Stomach (tissue), 9 donors: Measurements from ENCODE around the gene SYCE3. TPM values are rescaled to one million over a fixed set of nuclear protein-coding genes. Genes with fewer than 3 reads are reported as not detected.

Experiments
- DNase-seq, 2 donors: peaks; one replicate each; pipeline versions ENCODE4 v3.0.0 to v3.0.0-alpha.2; 2013 to 2019
- H3K27ac ChIP-seq, 5 donors: fragments of 200-600 bp in 4 of 5; sonication (generic) in 4 of 5; one replicate each; pipeline ENCODE4 v1.5.1; 2013 to 2019; ENCODE audit warnings: mild to moderate bottlenecking in 1 of 5, moderate library complexity in 1 of 5
- H3K27me3 ChIP-seq, 3 donors: fragments of 200-600 bp; sonication (generic); one replicate each; pipeline ENCODE4 v1.5.1; 2017 to 2019; ENCODE audit warnings: mixed run types in 1 of 3
- H3K36me3 ChIP-seq, 4 donors: fragments of 200-600 bp; sonication (generic); 1 replicate in 3 of 4; 2 replicates in 1 of 4; pipeline ENCODE4 v1.5.1; 2016 to 2019
- H3K4me1 ChIP-seq, 4 donors: fragments of 200-600 bp; sonication (generic); one replicate each; pipeline ENCODE4 v1.5.1; 2016 to 2019
- H3K4me3 ChIP-seq, 4 donors: fragments of 200-600 bp; sonication (generic) in 3 of 4; one replicate each; pipeline ENCODE4 v1.5.1; 2016 to 2019; ENCODE audit warnings: mild to moderate bottlenecking in 1 of 4
- H3K9me3 ChIP-seq, 4 donors: fragments of 200-600 bp; sonication (generic); one replicate each; pipeline ENCODE4 v1.5.1; 2016 to 2019
- CTCF ChIP-seq, 7 experiments: fragments of 450-650 bp in 4 of 7; fragments of 200-600 bp in 3 of 7; sonication (generic) in 3 of 7; IDR thresholded peaks; one replicate each; pipeline ENCODE4 v1.5.1; 2016 to 2019; ENCODE audit warnings: antibody characterized with exemption in 7 of 7, control low read depth in 2 of 7, mild to moderate bottlenecking in 1 of 7
- EP300 ChIP-seq: sonication (generic); formaldehyde crosslinking; IDR thresholded peaks from one replicate; pipeline ENCODE4 v1.6.1; 2017; ENCODE audit warnings: antibody characterized with exemption
- POLR2A ChIP-seq, 4 donors: fragments of 450-650 bp; IDR thresholded peaks; one replicate each; pipeline ENCODE4 v1.6.1; 2016; ENCODE audit warnings: antibody characterized with exemption in 4 of 4, control low read depth in 2 of 4, mild to moderate bottlenecking in 1 of 4, moderate library complexity in 1 of 4
- POLR2AphosphoS5 ChIP-seq, 3 donors: sonication (generic); formaldehyde crosslinking; IDR thresholded peaks; one replicate each; pipeline ENCODE4 v1.6.1; 2016; ENCODE audit warnings: antibody characterized with exemption in 3 of 3
- whole genome bisulfite sequencing, 5 donors: extraction: QIAGEN DNeasy Blood & Tissue Kit in 3 of 5; methylation state at CpG; one replicate each; pipeline versions ENCODE4 v1.1.5 to v1.1.7; 2013 to 2018; 5-methylcytosine and 5-hydroxymethylcytosine counted together
- intact Hi-C: fragments of 100-400 bp; cut with DNase I; formaldehyde crosslinking; loops from one replicate; pipeline ENCODE4 v1.15.1; 2023; ENCODE audit warnings: low total_unique reads
- polyA plus RNA-seq, 3 donors: library from polyadenylated mRNA; stranded (reverse); fragments of 200-250 nt; gene quantifications; one replicate each; pipeline ENCODE4 v1.2.3, GENCODE V29; 2013
- total RNA-seq, 5 donors: library from RNA; depleted of rRNA; stranded (reverse); fragments of >200 nt; gene quantifications; one replicate each; pipeline versions ENCODE4 v1.1.0 to v1.2.3, GENCODE V29; 2014 to 2016
- donor health status: healthy with polysubstance abuse.
- donor health status: Bipolar disorder and iron deficiency.
- donor health status: healthy.

Gene SYCE3
- total and polyA plus RNA-seq, 8 donors, result 0.80 to 1.9 TPM; not detected in 6

- peaks cover 11 to 20% (median 15%) of the 10 kb centered on the region in 4 donors for H3K4me1 ChIP-seq
- whole genome bisulfite sequencing, 5 donors, result 84 to 93% (median 88%) methylated on average over 5 of the region's 5 CpGs
- intact Hi-C loops, result no loop called here
- peaks cover 5 to 43% (median 21%) of the 10 kb centered on the region in 3 donors for H3K27me3 ChIP-seq
- TF ChIP-seq POLR2A (IDR thresholded peaks at IDR 0.05), result no peak
- no peak for TF ChIP-seq EP300
- TF ChIP-seq CTCF (IDR thresholded peaks at IDR 0.05), result no peak
- no peak for TF ChIP-seq POLR2AphosphoS5 (IDR thresholded peaks at IDR 0.05)
- H3K4me3 ChIP-seq, result no peak overlapping the region
- no peaks in the 10 kb centered on the region for H3K9me3 ChIP-seq
- no peak for DNase-seq
- H3K36me3 ChIP-seq, result peaks cover 0 to 3% (median 0%) of the 10 kb centered on the region in 4 donors
- no peak overlapping the region for H3K27ac ChIP-seq
Observed at GRCh38 chr22:50597097-50597496, 34.4 kb upstream of the SYCE3 start.

GRCh38 chr22:50595189-50595588, 32.5 kb upstream of the SYCE3 start:
- Histone ChIP-seq H3K4me1 (peaks cover 4 to 7% (median 6%) of the 10 kb centered on the region in 4 donors), H3K27ac (no peak overlapping the region), H3K4me3 (no peak overlapping the region), H3K27me3 (peaks cover 5 to 24% (median 9%) of the 10 kb centered on the region in 3 donors), H3K9me3 (no peaks in the 10 kb centered on the region), H3K36me3 (peaks cover 0 to 3% (median 0%) of the 10 kb centered on the region in 4 donors)
- DNase-seq, result no peak
- TF ChIP-seq POLR2A (IDR thresholded peaks at IDR 0.05), result no peak
- no peak for TF ChIP-seq EP300
- TF ChIP-seq POLR2AphosphoS5 (IDR thresholded peaks at IDR 0.05), result no peak
- no peak for TF ChIP-seq CTCF (IDR thresholded peaks at IDR 0.05)
- 86 to 90% (median 88%) methylated on average over 3 of the region's 3 CpGs for WGBS, 5 donors
- intact Hi-C loops, result no loop called here

- WGBS, 5 donors, result 90 to 97% (median 95%) methylated on average over 5 of the region's 5 CpGs
- no peak for TF ChIP-seq EP300
- no peak for TF ChIP-seq POLR2AphosphoS5 (IDR thresholded peaks at IDR 0.05)
- TF ChIP-seq CTCF (IDR thresholded peaks at IDR 0.05), result no peak
- TF ChIP-seq POLR2A (IDR thresholded peaks at IDR 0.05), result no peak
Observed at GRCh38 chr22:50587407-50587806, 24.7 kb upstream of the SYCE3 start.

GRCh38 chr22:50586416-50586815, 23.7 kb upstream of the SYCE3 start:
- H3K4me3 ChIP-seq, result no peak overlapping the region
- intact Hi-C loops, result no loop called here
- no peaks in the 10 kb centered on the region for H3K27me3 ChIP-seq
- no peak for TF ChIP-seq POLR2AphosphoS5 (IDR thresholded peaks at IDR 0.05)
- no peak for TF ChIP-seq EP300
- no peak for TF ChIP-seq CTCF (IDR thresholded peaks at IDR 0.05)
- TF ChIP-seq POLR2A (IDR thresholded peaks at IDR 0.05), result no peak
- DNase-seq, result no peak
- 72 to 90% (median 84%) methylated on average over 5 of the region's 5 CpGs for WGBS, 5 donors
- H3K9me3 ChIP-seq, result no peaks in the 10 kb centered on the region
- peaks cover 14 to 16% (median 16%) of the 10 kb centered on the region in 4 donors for H3K4me1 ChIP-seq
- H3K36me3 ChIP-seq, result no peaks in the 10 kb centered on the region
- H3K27ac ChIP-seq, result no peak overlapping the region

More at GRCh38 chr22:50587407-50587806, 24.7 kb upstream of the SYCE3 start:
- no peak for DNase-seq
- H3K9me3 ChIP-seq, result no peaks in the 10 kb centered on the region
- H3K27ac ChIP-seq, result no peak overlapping the region
- intact Hi-C loops, result no loop called here
- H3K27me3 ChIP-seq, result no peaks in the 10 kb centered on the region
- peaks cover 8 to 9% (median 9%) of the 10 kb centered on the region in 4 donors for H3K4me1 ChIP-seq
- no peaks in the 10 kb centered on the region for H3K36me3 ChIP-seq
- H3K4me3 ChIP-seq, result no peak overlapping the region
